ENCODE data around the gene CRYGB. TPM values are rescaled to one million over a fixed set of nuclear protein-coding genes. Genes with fewer than 3 reads are reported as not detected.

Gene CRYGB
- total and polyA plus RNA-seq, 2 donors (not counting 3 experiments of a cell fraction or from before 2014, with no cell fraction given) = not detected

DNA sequence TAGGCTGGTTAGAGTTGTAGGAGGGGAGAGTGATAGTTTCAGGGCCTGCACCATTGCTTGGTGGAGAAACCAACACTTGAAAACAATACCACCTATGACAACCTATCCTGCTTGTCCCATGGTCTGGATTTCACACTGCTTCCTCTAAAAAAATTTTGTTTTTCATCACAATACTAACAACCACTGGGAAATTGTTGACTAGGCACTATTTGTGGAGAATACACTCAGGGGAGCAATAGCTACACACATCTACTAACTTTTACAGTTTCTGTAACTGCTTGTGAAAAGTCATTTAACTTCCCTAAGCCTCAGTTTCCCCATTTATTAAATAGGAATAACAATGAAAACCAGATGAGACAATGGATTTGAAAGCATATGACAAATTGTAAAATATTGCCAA is 4.1 kb upstream of the CRYGB start:
- CTCF ChIA-PET = interaction anchor here (0.5 kb wide), 1 partner anchor 26 kb away, joined by 3 read pairs; no protein-coding TSS in a partner anchor
- no peaks in the 10 kb centered on the region for H3K36me3 ChIP-seq (ENCODE audit: control insufficient read depth in 2 of 2, extremely low read depth in 1 of 2, insufficient read depth in 2 of 2, low read length in 2 of 2)
- no peaks in the 10 kb centered on the region for H3K27me3 ChIP-seq (ENCODE audit: control insufficient read depth in 2 of 2, insufficient read depth in 2 of 2, low read length in 2 of 2)
- dilution Hi-C loops (cut with MboI; ENCODE audit: extremely low pct_ligation_motif_present, low sequenced_read_pairs) = no loop called here
- no TSS peak for BruUV-seq (replicated peaks)
- POLR2A ChIA-PET = no interaction called here
- intact Hi-C loops (cut with micrococcal nuclease) = no loop called here
- TF ChIP-seq FOS (IDR thresholded peaks at IDR 0.05; ENCODE audit: borderline replicate concordance, insufficient read depth, low read length) (no peak), JUN (IDR thresholded peaks at IDR 0.05; ENCODE audit: borderline replicate concordance, insufficient read depth, insufficient read length, low read depth) (no peak), EZH2 (IDR thresholded peaks at IDR 0.05; ENCODE audit: borderline replicate concordance, low read depth, low read length, severe bottlenecking) (no peak), CTCF (IDR thresholded peaks at IDR 0.05; ENCODE audit: extremely low read depth in 1 of 2, insufficient read depth in 1 of 2, low read depth in 1 of 2, low read length in 2 of 2) (no peak), POLR2AphosphoS5 (IDR thresholded peaks at IDR 0.05; ENCODE audit: insufficient read depth, low read depth, low read length) (no peak)
- TF ChIP-seq, protein P1, sequence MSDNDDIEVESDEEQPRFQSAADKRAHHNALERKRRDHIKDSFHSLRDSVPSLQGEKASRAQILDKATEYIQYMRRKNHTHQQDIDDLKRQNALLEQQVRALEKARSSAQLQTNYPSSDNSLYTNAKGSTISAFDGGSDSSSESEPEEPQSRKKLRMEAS (IDR thresholded peaks at IDR 0.05; ENCODE audit: insufficient read depth, insufficient read length) = no peak
- DNase-seq (ENCODE audit: low read depth, low spot score) (no peak), FAIRE-seq (no peak)
- H2AFZ ChIP-seq (ENCODE audit: low read depth, low read length) = no peak overlapping the region
- H3K4me1 ChIP-seq (ENCODE audit: control insufficient read depth, extremely low read depth, insufficient read depth, low read length) = no peaks in the 10 kb centered on the region
- H3K9ac ChIP-seq (replicated peaks; ENCODE audit: extremely low read depth, insufficient read depth, low read length) = no peak overlapping the region
- H4K20me1 ChIP-seq (replicated peaks; ENCODE audit: control insufficient read depth, extremely low read depth, insufficient read depth, low read length) = no peaks in the 10 kb centered on the region
- no peak overlapping the region for H3K4me2 ChIP-seq (ENCODE audit: insufficient read depth, low read length)
- H3K27ac ChIP-seq (ENCODE audit: insufficient read depth, low read depth, low read length) = no peak overlapping the region
- no peaks in the 10 kb centered on the region for H3K9me1 ChIP-seq (replicated peaks; ENCODE audit: control insufficient read depth, extremely low read depth, insufficient read depth, low read length)
- no peaks in the 10 kb centered on the region for H3K79me2 ChIP-seq (ENCODE audit: control insufficient read depth, insufficient read depth, low read length)
- no peaks in the 10 kb centered on the region for H3K9me3 ChIP-seq (replicated peaks; ENCODE audit: control insufficient read depth, insufficient read depth, low read length)
- H3K4me3 ChIP-seq (replicated peaks in 1 of 3; ENCODE audit: insufficient read depth in 1 of 3, low read depth in 1 of 3, low read length in 3 of 3) = no peak overlapping the region

Measured in endothelial cell of umbilical vein (primary cell).